ENCODE measurements around the gene AKAP8. TPM values are rescaled to one million over a fixed set of nuclear protein-coding genes. Genes with fewer than 3 reads are reported as not detected.
"Not testable (repeated sequence)": the region's sequence is repeated elsewhere in the genome, so short reads cannot be mapped to it uniquely, and the experiment has no call there.

AKAP8 gene
- total and polyA plus RNA-seq, 7 donors: 15.9 to 42.8 (median 19.9) TPM

GRCh38 chr19:15337202-15337601 lies 42.4 kb downstream of the AKAP8 start:
- ATAC-seq (peak; percentile 47 to 75 (median 60)), DNase-seq (no peak)
- Histone ChIP-seq H3K27me3 (ENCODE audit: insufficient read depth in 3 of 3, low read length in 2 of 3) (no peaks in the 10 kb centered on the region), H3K4me3 (no peak overlapping the region), H3K36me3 (ENCODE audit: insufficient read depth in 1 of 2, low read depth in 1 of 2) (no peaks in the 10 kb centered on the region), H3K4me1 (peaks cover 33% of the 10 kb centered on the region), H3K27ac (peak overlapping the region; percentile 60), H3K9me3 (no peaks in the 10 kb centered on the region)
- 21 to 45% (median 33%) methylated on average over 8 of the region's 8 CpGs for WGBS, 3 donors
- intact Hi-C loops (cut with DNase I): no loop called here
- TF ChIP-seq CTCF (IDR thresholded peaks at IDR 0.05): no peak

- intact Hi-C loops (cut with DNase I); H3K9me3 ChIP-seq; H3K4me3 ChIP-seq; H3K36me3 ChIP-seq (ENCODE audit: insufficient read depth in 1 of 2, low read depth in 1 of 2); H3K27me3 ChIP-seq (ENCODE audit: insufficient read depth in 3 of 3, low read length in 2 of 3): not testable (repeated sequence)
- H3K4me1 ChIP-seq: peaks cover 33% of the 10 kb centered on the region
- 25 to 39% (median 34%) methylated on average over 7 of the region's 7 CpGs for WGBS, 3 donors
- peak overlapping the region; percentile 60 for H3K27ac ChIP-seq
- peak; percentile 25 to 77 (median 65) for ATAC-seq
- DNase-seq: peak in 1 of 2 donors; percentile 75
Observed at GRCh38 chr19:15335992-15336391, 43.6 kb downstream of the AKAP8 start.

GRCh38 chr19:15332311-15332996 lies 47.1 kb downstream of the AKAP8 start, which contains the start of gene BRD4:
BRD4 (minus strand) TSS chr19:15332539; CDS start chr19:15273099, 59,440 bp downstream.
- no peaks in the 10 kb centered on the region for H3K36me3 ChIP-seq (ENCODE audit: insufficient read depth in 1 of 2, low read depth in 1 of 2)
- H3K27ac ChIP-seq: peak within 1 kb of the TSS; percentile 91
- WGBS, 3 donors: 3 to 10% (median 6%) methylated on average over 17 to 80 of the region's 81 CpGs
- TF ChIP-seq CTCF (IDR thresholded peaks at IDR 0.05): no peak
- ATAC-seq: peak; percentile 67 to 74 (median 71)
- no peaks in the 10 kb centered on the region for H3K9me3 ChIP-seq
- intact Hi-C loops (cut with DNase I): loop anchor here in 1 of 2 donors (2.0 kb wide), 1 partner anchor 46 kb away; the partner anchor contains the start of gene AKAP8
- H3K27me3 ChIP-seq (ENCODE audit: insufficient read depth in 3 of 3, low read length in 2 of 3): no peaks in the 10 kb centered on the region
- DNase-seq: peak; percentile 74 to 86
- H3K4me1 ChIP-seq: peaks cover 69% of the 10 kb centered on the region
- H3K4me3 ChIP-seq: peak within 1 kb of the TSS; percentile 85

DNA sequence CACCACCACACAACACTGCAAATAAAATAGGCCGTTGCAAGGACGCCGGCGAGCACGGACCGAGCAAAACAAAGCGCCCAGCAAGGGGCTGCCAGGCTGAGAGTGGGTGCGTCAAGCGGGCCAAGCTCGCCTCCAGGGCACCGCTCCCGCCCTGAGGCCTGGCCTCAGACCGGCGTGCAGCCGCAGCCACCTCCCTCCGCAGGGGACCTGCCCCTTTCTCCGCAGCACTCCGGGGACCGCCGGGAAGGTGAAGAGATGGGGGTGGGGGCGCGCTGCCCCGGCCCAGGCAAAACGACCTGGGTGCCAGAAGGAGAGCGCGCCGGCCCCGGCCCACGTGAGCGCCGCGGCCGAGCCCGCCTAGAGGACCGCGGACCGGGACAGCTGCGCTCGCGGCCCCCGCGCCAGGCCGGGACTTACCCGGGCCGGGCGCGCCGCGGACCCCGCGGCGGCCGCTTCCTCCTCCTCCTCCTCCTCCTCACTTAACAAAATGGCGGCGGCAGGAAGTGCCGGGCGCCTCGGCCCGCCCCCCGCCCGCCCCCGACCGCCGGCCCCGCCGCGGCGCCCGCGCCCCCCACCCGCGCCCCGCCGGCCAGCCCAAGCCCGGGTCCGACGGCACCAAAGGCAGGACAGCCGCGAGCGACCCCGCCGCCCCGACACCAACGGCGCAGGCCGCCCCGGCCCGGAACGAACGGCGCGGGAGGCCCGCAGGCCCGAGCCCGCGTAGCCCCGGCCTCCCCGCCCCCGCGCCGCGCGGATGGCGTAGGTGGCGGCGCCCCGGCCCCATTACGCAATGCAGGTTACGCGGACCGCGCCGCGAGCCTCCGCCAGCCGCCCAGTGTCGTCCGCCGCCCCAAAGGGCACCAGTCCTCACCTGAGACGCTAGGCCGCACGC lies 47.9 kb downstream of the AKAP8 start:
- no peaks in the 10 kb centered on the region for H3K9me3 ChIP-seq
- WGBS, 3 donors: 0 to 1% (median 0%) methylated on average over 30 to 122 of the region's 122 CpGs
- intact Hi-C loops (cut with DNase I): loop anchor here in 1 of 2 donors (2.0 kb wide), 1 partner anchor 47 kb away; the partner anchor contains the start of gene AKAP8
- peak overlapping the region; percentile 91 for H3K27ac ChIP-seq
- H3K4me1 ChIP-seq: peaks cover 72% of the 10 kb centered on the region
- H3K36me3 ChIP-seq (ENCODE audit: insufficient read depth in 1 of 2, low read depth in 1 of 2): no peaks in the 10 kb centered on the region
- DNase-seq: peak; percentile 73 to 82
- peak; percentile 35 to 68 (median 46) for ATAC-seq
- H3K4me3 ChIP-seq: peak overlapping the region; percentile 85
- no peak for TF ChIP-seq CTCF (IDR thresholded peaks at IDR 0.05)
- H3K27me3 ChIP-seq (ENCODE audit: insufficient read depth in 3 of 3, low read length in 2 of 3): no peaks in the 10 kb centered on the region
